ENCODE data around the gene NLRC5. TPM values are rescaled to one million over a fixed set of nuclear protein-coding genes. Genes with fewer than 3 reads are reported as not detected.

NLRC5 gene
- total and polyA plus RNA-seq, 4 experiments from 2014 or later: 41.6 to 457 (median 284) TPM

DNA sequence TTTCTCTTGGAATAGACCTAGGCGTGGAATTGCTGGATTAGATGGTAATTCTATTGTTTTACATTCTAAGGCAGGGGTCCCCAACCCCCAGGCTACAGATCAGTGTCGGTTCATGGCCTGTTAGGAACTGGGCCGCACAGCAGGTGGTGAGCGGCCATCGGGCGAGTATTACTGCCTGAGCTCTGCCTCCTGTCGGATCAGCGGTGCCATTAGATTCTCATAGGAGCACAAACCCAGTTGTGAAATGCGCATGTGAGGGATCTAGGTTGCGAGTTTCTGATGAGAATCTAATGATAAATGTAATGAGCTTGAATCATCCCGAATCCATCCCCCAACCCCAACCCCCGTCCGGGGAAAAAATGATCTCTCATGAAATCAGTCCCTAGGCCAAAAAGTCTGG is 23.0 kb downstream of the NLRC5 start:
- H3K27me3 ChIP-seq (ENCODE audit: insufficient read depth, low read length): no peaks in the 10 kb centered on the region
- Mint-ChIP-seq H3K36me3 (peaks cover 30 to 47% of the 10 kb centered on the region in 2 donors), H3K9me3 (peaks cover 0 to 2% (median 0%) of the 10 kb centered on the region in 8 donors), H3K27me3 (no peaks in the 10 kb centered on the region), H3K4me3 (peak overlapping the region in 7 of 8 donors; percentile 10 to 82 (median 65)), H3K4me1 (peaks cover 49 to 87% (median 63%) of the 10 kb centered on the region in 4 donors), H3K27ac (peak overlapping the region; percentile 82 to 93 (median 84))
- CTCF ChIA-PET (ENCODE audit: partially characterized antibody): interaction anchor here (1.4 to 6.9 kb wide), 3 partner anchors 29 to 71 kb away, joined by 4 to 37 read pairs (median 7); no protein-coding TSS in a partner anchor
- H3K9me3 ChIP-seq (ENCODE audit: control insufficient read depth in 1 of 2, low read length in 2 of 2): no peaks in the 10 kb centered on the region
- DNase-seq: no peak
- no peak overlapping the region for H3K4me3 ChIP-seq (ENCODE audit: low read length in 2 of 2)
- intact Hi-C loops (cut with micrococcal nuclease): no loop called here
- peaks cover 99% of the 10 kb centered on the region for H3K4me1 ChIP-seq (ENCODE audit: insufficient read depth, low read length)
- H3K27ac ChIP-seq (ENCODE audit: low read depth, low read length): peak overlapping the region; percentile 37
- POLR2A ChIA-PET (ENCODE audit: partially characterized antibody): interaction anchor here (1.4 to 16.5 kb wide), 5 partner anchors 12 to 27 kb away, joined by 5 to 210 read pairs (median 90); partner anchors contain the start of gene NLRC5
- H3K36me3 ChIP-seq (ENCODE audit: insufficient read depth, low read length): peaks cover 5% of the 10 kb centered on the region

GRCh38 chr16:57013229-57013628 is 23.9 kb downstream of the NLRC5 start:
- H3K4me1 Mint-ChIP-seq: peaks cover 52 to 90% (median 69%) of the 10 kb centered on the region in 4 donors
- ChIA-PET POLR2A (ENCODE audit: partially characterized antibody) (interaction anchor here (1.0 to 16.5 kb wide), 6 partner anchors 13 to 49 kb away, joined by 3 to 210 read pairs (median 54); partner anchors contain the start of gene NLRC5), CTCF (ENCODE audit: partially characterized antibody) (interaction anchor here (0.9 to 6.9 kb wide), 5 partner anchors 13 to 71 kb away, joined by 3 to 37 read pairs (median 4); no protein-coding TSS in a partner anchor)
- H3K9me3 ChIP-seq (ENCODE audit: control insufficient read depth in 1 of 2, low read length in 2 of 2): no peaks in the 10 kb centered on the region
- peaks cover 39 to 53% of the 10 kb centered on the region in 2 donors for H3K36me3 Mint-ChIP-seq
- no peak for DNase-seq
- peak overlapping the region in 6 of 8 donors; percentile 63 to 89 (median 78) for H3K4me3 Mint-ChIP-seq
- H3K9me3 Mint-ChIP-seq: peaks cover 0 to 2% (median 0%) of the 10 kb centered on the region in 8 donors
- no peak overlapping the region for H3K4me3 ChIP-seq (ENCODE audit: low read length in 2 of 2)
- H3K27ac Mint-ChIP-seq: peak overlapping the region; percentile 83 to 98 (median 97)
- H3K27ac ChIP-seq (ENCODE audit: low read depth, low read length): peak overlapping the region; percentile 79
- peaks cover 98% of the 10 kb centered on the region for H3K4me1 ChIP-seq (ENCODE audit: insufficient read depth, low read length)
- H3K27me3 Mint-ChIP-seq: no peaks in the 10 kb centered on the region
- intact Hi-C loops (cut with micrococcal nuclease): no loop called here
- H3K36me3 ChIP-seq (ENCODE audit: insufficient read depth, low read length): peaks cover 14% of the 10 kb centered on the region
- no peaks in the 10 kb centered on the region for H3K27me3 ChIP-seq (ENCODE audit: insufficient read depth, low read length)

DNA sequence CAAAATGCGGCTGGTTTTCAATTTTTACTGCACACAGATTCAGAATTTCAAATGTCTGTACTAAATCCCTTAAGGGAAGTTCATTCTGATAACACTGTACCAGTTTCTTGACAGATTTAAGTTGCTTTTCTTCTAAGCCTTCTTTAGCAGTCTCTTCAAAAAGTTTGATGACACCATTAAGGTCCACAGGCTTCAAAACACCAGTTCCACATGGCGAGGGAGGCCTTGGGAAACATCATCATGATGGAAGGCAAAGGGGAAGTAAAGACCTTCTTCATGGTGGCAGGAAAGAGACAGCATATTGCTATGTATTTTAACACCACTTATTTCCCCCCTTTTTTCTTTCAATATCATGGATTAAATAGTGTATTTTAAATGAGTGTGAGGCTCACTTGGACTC is 24.5 kb downstream of the NLRC5 start:
- H3K27ac Mint-ChIP-seq: peak overlapping the region; percentile 83 to 98 (median 97)
- peak overlapping the region; percentile 63 to 89 (median 80) for H3K4me3 Mint-ChIP-seq
- intact Hi-C loops (cut with micrococcal nuclease): loop anchor here (1.0 to 2.0 kb wide), 3 partner anchors 25 to 49 kb away; partner anchors contain the start of gene NLRC5
- DNase-seq: no peak
- ChIA-PET POLR2A (ENCODE audit: partially characterized antibody) (interaction anchor here (1.8 to 16.5 kb wide), 5 partner anchors 10 to 27 kb away, joined by 11 to 210 read pairs (median 90); partner anchors contain the start of gene NLRC5), CTCF (ENCODE audit: partially characterized antibody) (no interaction called here)
- no peaks in the 10 kb centered on the region for H3K27me3 Mint-ChIP-seq
- Histone ChIP-seq H3K9me3 (ENCODE audit: control insufficient read depth in 1 of 2, low read length in 2 of 2) (no peaks in the 10 kb centered on the region), H3K4me3 (ENCODE audit: low read length in 2 of 2) (peak overlapping the region in 1 of 2 donors; percentile 5), H3K27ac (ENCODE audit: low read depth, low read length) (peak overlapping the region; percentile 79), H3K36me3 (ENCODE audit: insufficient read depth, low read length) (peaks cover 21% of the 10 kb centered on the region), H3K4me1 (ENCODE audit: insufficient read depth, low read length) (peaks cover 96% of the 10 kb centered on the region), H3K27me3 (ENCODE audit: insufficient read depth, low read length) (no peaks in the 10 kb centered on the region)
- peaks cover 52 to 89% (median 72%) of the 10 kb centered on the region in 4 donors for H3K4me1 Mint-ChIP-seq
- H3K9me3 Mint-ChIP-seq: peaks cover 0 to 2% (median 0%) of the 10 kb centered on the region in 8 donors
- H3K36me3 Mint-ChIP-seq: peaks cover 44 to 59% of the 10 kb centered on the region in 2 donors

DNA sequence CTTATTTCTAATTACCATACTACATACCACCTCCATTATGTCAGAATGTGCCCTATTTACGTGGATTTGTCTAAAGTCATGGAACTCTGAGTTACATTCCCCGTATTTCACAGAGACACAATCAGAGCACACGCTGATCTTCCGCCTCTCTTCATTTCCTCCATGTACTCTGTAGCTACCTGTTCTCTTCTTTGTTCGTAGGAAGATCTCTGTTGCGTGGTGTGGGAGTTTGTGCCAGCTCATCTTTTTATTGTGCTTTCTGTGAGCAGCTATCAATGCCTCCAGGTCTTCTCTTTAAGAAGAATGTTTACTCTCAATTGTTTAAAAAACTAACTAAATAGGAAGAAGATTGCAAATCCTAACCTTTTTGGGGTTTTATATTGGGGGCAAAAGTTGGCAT is 26.9 kb downstream of the NLRC5 start:
- no peaks in the 10 kb centered on the region for H3K9me3 ChIP-seq (ENCODE audit: control insufficient read depth in 1 of 2, low read length in 2 of 2)
- H3K4me3 ChIP-seq (ENCODE audit: low read length in 2 of 2): no peak overlapping the region
- peaks cover 43% of the 10 kb centered on the region for H3K36me3 ChIP-seq (ENCODE audit: insufficient read depth, low read length)
- H3K4me3 Mint-ChIP-seq: peak overlapping the region in 7 of 8 donors; percentile 39 to 83 (median 71)
- peaks cover 91% of the 10 kb centered on the region for H3K4me1 ChIP-seq (ENCODE audit: insufficient read depth, low read length)
- H3K27me3 Mint-ChIP-seq: no peaks in the 10 kb centered on the region
- intact Hi-C loops (cut with micrococcal nuclease): loop anchor here (1.0 kb wide), 1 partner anchor 8 kb away; no protein-coding TSS in a partner anchor
- peaks cover 56 to 92% (median 78%) of the 10 kb centered on the region in 4 donors for H3K4me1 Mint-ChIP-seq
- no peaks in the 10 kb centered on the region for H3K9me3 Mint-ChIP-seq
- CTCF ChIA-PET (ENCODE audit: partially characterized antibody): interaction anchor here (0.7 to 1.6 kb wide), 5 partner anchors 25 to 52 kb away, joined by 3 to 6 read pairs (median 4); partner anchors contain the start of gene NLRC5
- H3K27ac ChIP-seq (ENCODE audit: low read depth, low read length): peak overlapping the region; percentile 29
- POLR2A ChIA-PET (ENCODE audit: partially characterized antibody): interaction anchor here (1.0 to 16.5 kb wide), 7 partner anchors 11 to 29 kb away, joined by 3 to 210 read pairs (median 5); partner anchors contain the start of gene NLRC5
- peak overlapping the region; percentile 83 to 97 (median 94) for H3K27ac Mint-ChIP-seq
- H3K36me3 Mint-ChIP-seq: peaks cover 57 to 72% of the 10 kb centered on the region in 2 donors
- DNase-seq: no peak
- no peaks in the 10 kb centered on the region for H3K27me3 ChIP-seq (ENCODE audit: insufficient read depth, low read length)

DNA sequence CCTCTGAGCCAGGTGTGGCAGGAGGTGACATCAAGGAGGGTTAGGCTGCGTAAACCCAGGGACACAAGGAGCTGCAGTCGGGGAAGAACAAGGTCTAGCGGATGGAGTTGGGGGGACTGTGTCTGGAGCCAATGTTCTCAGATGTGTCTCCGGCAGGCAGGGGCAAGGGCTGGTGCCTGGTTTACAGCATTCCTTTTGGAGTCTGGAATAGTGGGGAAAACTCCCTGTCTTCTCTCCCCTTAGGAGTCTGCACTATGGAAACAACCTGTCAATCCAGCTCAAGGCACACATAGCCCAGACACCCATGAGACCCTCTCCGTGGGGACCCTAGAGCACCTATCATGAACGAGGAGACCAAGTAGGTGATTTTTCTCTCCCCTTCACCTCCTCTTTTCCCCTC is 27.5 kb downstream of the NLRC5 start:
- Histone ChIP-seq H3K4me3 (ENCODE audit: low read length in 2 of 2) (no peak overlapping the region), H3K4me1 (ENCODE audit: insufficient read depth, low read length) (peaks cover 91% of the 10 kb centered on the region), H3K9me3 (ENCODE audit: control insufficient read depth in 1 of 2, low read length in 2 of 2) (no peaks in the 10 kb centered on the region), H3K36me3 (ENCODE audit: insufficient read depth, low read length) (peaks cover 49% of the 10 kb centered on the region), H3K27ac (ENCODE audit: low read depth, low read length) (peak overlapping the region; percentile 35), H3K27me3 (ENCODE audit: insufficient read depth, low read length) (no peaks in the 10 kb centered on the region)
- Mint-ChIP-seq H3K9me3 (no peaks in the 10 kb centered on the region), H3K4me1 (peaks cover 60 to 92% (median 80%) of the 10 kb centered on the region in 4 donors), H3K36me3 (peaks cover 62 to 76% of the 10 kb centered on the region in 2 donors), H3K27ac (peak overlapping the region; percentile 83 to 97 (median 94)), H3K27me3 (no peaks in the 10 kb centered on the region), H3K4me3 (peak overlapping the region in 5 of 8 donors; percentile 20 to 83 (median 71))
- POLR2A ChIA-PET (ENCODE audit: partially characterized antibody): interaction anchor here (1.0 to 16.5 kb wide), 8 partner anchors 11 to 30 kb away, joined by 3 to 210 read pairs (median 4); partner anchors contain the start of gene NLRC5
- CTCF ChIA-PET (ENCODE audit: partially characterized antibody): interaction anchor here (0.7 to 1.6 kb wide), 5 partner anchors 25 to 53 kb away, joined by 3 to 6 read pairs (median 4); partner anchors contain the start of gene NLRC5
- intact Hi-C loops (cut with micrococcal nuclease): loop anchor here (1.0 kb wide), 1 partner anchor 7 kb away; no protein-coding TSS in a partner anchor
- DNase-seq: no peak

GRCh38 chr16:57017251-57017650 is 27.9 kb downstream of the NLRC5 start:
- Mint-ChIP-seq H3K27ac (peak overlapping the region; percentile 66 to 96 (median 93)), H3K9me3 (no peaks in the 10 kb centered on the region), H3K27me3 (no peaks in the 10 kb centered on the region), H3K36me3 (peaks cover 62 to 76% of the 10 kb centered on the region in 2 donors), H3K4me3 (peak overlapping the region in 4 of 8 donors; percentile 20 to 64 (median 62)), H3K4me1 (peaks cover 60 to 92% (median 80%) of the 10 kb centered on the region in 4 donors)
- no peaks in the 10 kb centered on the region for H3K9me3 ChIP-seq (ENCODE audit: control insufficient read depth in 1 of 2, low read length in 2 of 2)
- no peak overlapping the region for H3K4me3 ChIP-seq (ENCODE audit: low read length in 2 of 2)
- peak overlapping the region; percentile 35 for H3K27ac ChIP-seq (ENCODE audit: low read depth, low read length)
- peaks cover 53% of the 10 kb centered on the region for H3K36me3 ChIP-seq (ENCODE audit: insufficient read depth, low read length)
- H3K27me3 ChIP-seq (ENCODE audit: insufficient read depth, low read length): no peaks in the 10 kb centered on the region
- POLR2A ChIA-PET (ENCODE audit: partially characterized antibody): interaction anchor here (1.1 to 16.5 kb wide), 7 partner anchors 10 to 30 kb away, joined by 3 to 210 read pairs (median 5); partner anchors contain the start of gene NLRC5
- H3K4me1 ChIP-seq (ENCODE audit: insufficient read depth, low read length): peaks cover 91% of the 10 kb centered on the region
- DNase-seq: no peak
- CTCF ChIA-PET (ENCODE audit: partially characterized antibody): interaction anchor here (1.4 to 1.6 kb wide), 3 partner anchors 24 to 53 kb away, joined by 4 to 6 read pairs (median 5); no protein-coding TSS in a partner anchor
- intact Hi-C loops (cut with micrococcal nuclease): no loop called here

Data from CD4-positive, alpha-beta memory T cell (primary cell).